Measurements from ENCODE around the gene ZNF763. TPM values are rescaled to one million over a fixed set of nuclear protein-coding genes. Genes with fewer than 3 reads are reported as not detected.
A peak's percentile ranks its signal among the peaks of the same experiment; 100 is the strongest.
"Not testable (repeated sequence)": the region's sequence is repeated elsewhere in the genome, so short reads cannot be mapped to it uniquely, and the experiment has no call there.

Gene ZNF763
- polyA plus RNA-seq, 4 donors, result 7.4 to 12.5 (median 8.3) TPM

GRCh38 chr19:11970174-11970573 lies 5.3 kb downstream of the ZNF763 start:
- DNase-seq (ENCODE audit: low read depth in 4 of 4, low spot score in 2 of 4), result no peak

- DNase-seq (ENCODE audit: low read depth in 4 of 4, low spot score in 2 of 4), result no peak
Measured at GRCh38 chr19:11971041-11971440, 6.2 kb downstream of the ZNF763 start.

GRCh38 chr19:11973019-11973810 lies 8.4 kb downstream of the ZNF763 start:
- no peak for DNase-seq (ENCODE audit: low read depth in 4 of 4, low spot score in 2 of 4)

- DNase-seq (ENCODE audit: low read depth in 4 of 4, low spot score in 2 of 4), result no peak
Measured at GRCh38 chr19:11978492-11979100, 13.8 kb downstream of the ZNF763 start.

- no peak for DNase-seq (ENCODE audit: low read depth in 4 of 4, low spot score in 2 of 4)
Measured at GRCh38 chr19:11979527-11979926, 14.7 kb downstream of the ZNF763 start.

- no peak for DNase-seq (ENCODE audit: low read depth in 4 of 4, low spot score in 2 of 4)
Measured at GRCh38 chr19:11982526-11982925, 17.7 kb downstream of the ZNF763 start.

- no peak for DNase-seq (ENCODE audit: low read depth in 4 of 4, low spot score in 2 of 4)
Measured at GRCh38 chr19:11984986-11985385, 20.1 kb downstream of the ZNF763 start.

- DNase-seq (ENCODE audit: low read depth in 4 of 4, low spot score in 2 of 4), result no peak
Measured at GRCh38 chr19:11986754-11987153, 21.9 kb downstream of the ZNF763 start.

- DNase-seq (ENCODE audit: low read depth in 4 of 4, low spot score in 2 of 4), result peak in 3 of 4 donors; percentile 72 to 92 (median 81)
Measured at GRCh38 chr19:11987405-11988281, 22.8 kb downstream of the ZNF763 start.

GRCh38 chr19:11989112-11989456 lies 24.2 kb downstream of the ZNF763 start:
- no peak for DNase-seq (ENCODE audit: low read depth in 4 of 4, low spot score in 2 of 4)

GRCh38 chr19:11991921-11992320 lies 27.1 kb downstream of the ZNF763 start:
- not testable (repeated sequence) for DNase-seq (ENCODE audit: low read depth in 4 of 4, low spot score in 2 of 4)

- no peak for DNase-seq (ENCODE audit: low read depth in 4 of 4, low spot score in 2 of 4)
Measured at GRCh38 chr19:11995174-11995573, 30.3 kb downstream of the ZNF763 start.

GRCh38 chr19:12000152-12000981 lies 35.5 kb downstream of the ZNF763 start:
- no peak for DNase-seq (ENCODE audit: low read depth in 4 of 4, low spot score in 2 of 4)

- DNase-seq (ENCODE audit: low read depth in 4 of 4, low spot score in 2 of 4), result no peak
Measured at GRCh38 chr19:12015015-12015752, 50.3 kb downstream of the ZNF763 start.

- DNase-seq (ENCODE audit: low read depth in 4 of 4, low spot score in 2 of 4), result no peak
Measured at GRCh38 chr19:12015753-12016116, 50.9 kb downstream of the ZNF763 start.

Other genes starting within 250 kb of the ZNF763 start
- gene ZNF823, start 226.1 kb upstream of the ZNF763 start, polyA plus RNA-seq (ENCODE audit: insufficient read length in 4 of 4), result 10 to 100 TPM in 3 of 4 donors, 1 to 10 TPM in 1; 9.1 to 13.9 (median 10.4) TPM
- 10 to 100 TPM; 12.9 to 19.7 (median 15.1) TPM for gene ZNF441, start 198.0 kb upstream of the ZNF763 start, polyA plus RNA-seq (ENCODE audit: insufficient read length in 4 of 4)
- gene ZNF491, start 166.5 kb upstream of the ZNF763 start, polyA plus RNA-seq (ENCODE audit: insufficient read length in 4 of 4), result 1 to 10 TPM; 3.4 to 5.7 (median 4.4) TPM
- gene ZNF440, start 150.8 kb upstream of the ZNF763 start, polyA plus RNA-seq (ENCODE audit: insufficient read length in 4 of 4), result 10 to 100 TPM; 11.8 to 26.0 (median 16.2) TPM
- 10 to 100 TPM; 17.0 to 30.8 (median 21.4) TPM for gene ZNF439, start 116.3 kb upstream of the ZNF763 start, polyA plus RNA-seq (ENCODE audit: insufficient read length in 4 of 4)
- 10 to 100 TPM; 14.1 to 32.2 (median 20.0) TPM for gene ZNF69, start 77.3 kb upstream of the ZNF763 start, polyA plus RNA-seq (ENCODE audit: insufficient read length in 4 of 4)
- 10 to 100 TPM; 12.5 to 29.1 (median 17.5) TPM for gene ZNF700, start 39.9 kb upstream of the ZNF763 start, polyA plus RNA-seq (ENCODE audit: insufficient read length in 4 of 4)
- gene ZNF433, start 70.6 kb downstream of the ZNF763 start, polyA plus RNA-seq (ENCODE audit: insufficient read length in 4 of 4), result 10 to 100 TPM; 13.8 to 25.6 (median 16.6) TPM
- gene ZNF878, start 87.9 kb downstream of the ZNF763 start, polyA plus RNA-seq (ENCODE audit: insufficient read length in 4 of 4), result 1 to 10 TPM; 1.3 to 2.4 (median 2.0) TPM
- gene ZNF844, start 99.7 kb downstream of the ZNF763 start, polyA plus RNA-seq (ENCODE audit: insufficient read length in 4 of 4), result 10 to 100 TPM; 23.3 to 35.3 (median 30.1) TPM
- gene ZNF20, start 175.3 kb downstream of the ZNF763 start, polyA plus RNA-seq (ENCODE audit: insufficient read length in 4 of 4), result 1 to 10 TPM; 3.3 to 9.9 (median 8.5) TPM
- gene ZNF625, start 191.7 kb downstream of the ZNF763 start, polyA plus RNA-seq (ENCODE audit: insufficient read length in 4 of 4), result 10 to 100 TPM; 10.4 to 27.3 (median 16.0) TPM
- gene ZNF136, start 198.1 kb downstream of the ZNF763 start, polyA plus RNA-seq (ENCODE audit: insufficient read length in 4 of 4), result 10 to 100 TPM; 15.8 to 18.8 (median 18.0) TPM